Retina (tissue), 1 donor: ENCODE data around the gene INO80B.

Source experiments
- DNase-seq: peaks from one replicate; pipeline ENCODE4 v3.0.0-alpha.2; 2016

INO80B gene

GRCh38 chr2:74426181-74426758 is 28.6 kb upstream of the INO80B start:
- DNase-seq, result no peak

DNA sequence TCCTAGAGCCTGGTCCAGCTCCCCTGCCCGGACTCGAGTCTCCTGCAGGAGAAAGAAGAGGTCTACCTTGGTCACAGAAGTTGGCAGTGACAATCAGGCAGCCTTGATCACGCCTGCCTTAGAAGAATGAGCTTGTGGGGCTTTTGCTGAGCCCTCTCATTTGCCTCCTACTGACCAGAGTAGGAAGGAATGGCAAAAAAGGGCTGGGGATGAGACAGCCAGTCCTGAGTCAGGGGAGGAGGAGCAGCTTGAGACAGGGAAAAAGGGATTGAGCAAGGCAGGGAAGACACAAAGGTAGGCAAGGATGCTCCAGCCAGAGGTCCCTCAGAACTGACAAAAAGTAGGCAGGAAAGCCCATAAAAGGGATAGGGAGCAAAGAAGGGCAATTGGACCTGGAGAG is 27.3 kb upstream of the INO80B start:
- no peak for DNase-seq

- DNase-seq, result no peak
Observed at GRCh38 chr2:74428675-74429074, 26.2 kb upstream of the INO80B start.

- no peak for DNase-seq
Observed at GRCh38 chr2:74429487-74430451, 25.1 kb upstream of the INO80B start.

DNA sequence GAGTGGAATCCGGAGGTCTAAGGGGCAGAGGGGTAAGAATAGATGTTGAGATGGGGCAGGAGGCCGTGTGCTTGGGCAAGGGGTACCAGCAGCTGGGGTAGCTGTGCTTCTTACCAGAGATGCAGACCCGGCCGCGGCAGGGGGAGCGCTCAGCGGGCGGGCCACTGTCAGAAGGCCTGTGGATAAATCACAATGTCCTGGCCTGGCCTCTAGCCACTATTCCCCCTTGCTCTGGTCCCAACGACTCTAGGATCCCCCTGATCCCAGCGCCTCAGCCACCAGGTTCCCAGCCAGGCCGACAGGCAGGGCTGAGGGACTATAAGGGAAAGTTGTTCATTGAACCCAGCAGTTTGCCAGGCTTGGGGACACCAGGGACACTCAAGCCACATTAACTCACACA is 24.4 kb upstream of the INO80B start:
- DNase-seq, result no peak

DNA sequence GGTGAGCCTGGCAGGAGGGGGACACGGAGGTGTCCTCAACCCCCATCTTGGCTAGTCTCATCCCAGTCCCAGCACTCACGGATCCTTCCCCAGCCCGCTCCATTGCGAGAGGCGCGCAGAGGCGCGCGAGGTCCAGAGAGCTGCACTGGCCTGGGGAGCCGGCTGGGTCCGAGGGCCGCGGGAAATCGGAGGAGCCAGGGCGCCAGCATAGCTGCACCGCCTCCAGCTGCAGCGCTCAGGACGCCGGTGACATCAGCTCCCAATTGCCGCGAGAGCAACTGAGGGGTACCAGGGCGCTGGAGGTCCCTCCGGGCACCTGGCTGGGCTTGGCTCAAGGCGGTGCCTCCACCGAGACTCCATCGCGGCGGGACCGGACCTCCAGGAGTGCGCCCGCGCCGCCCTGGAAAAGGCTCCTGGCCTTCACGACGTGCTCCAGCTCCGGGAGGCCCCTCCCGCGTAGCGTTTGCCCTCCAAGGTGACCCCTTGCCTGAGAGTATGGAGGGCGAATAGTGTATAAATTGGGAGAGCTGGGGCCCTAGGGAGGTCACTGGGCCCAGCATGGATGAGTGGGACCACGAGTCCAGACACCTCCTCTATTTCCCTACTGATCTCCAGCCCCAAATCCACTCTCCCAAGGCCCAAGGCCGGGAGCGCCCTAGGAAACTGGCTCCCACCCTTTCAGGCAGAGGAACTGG is 18.6 kb upstream of the INO80B start:
- peak; percentile 45 for DNase-seq

GRCh38 chr2:74436848-74437695 is 17.8 kb upstream of the INO80B start:
- no peak for DNase-seq

GRCh38 chr2:74438248-74438647 is 16.6 kb upstream of the INO80B start:
- DNase-seq, result no peak

GRCh38 chr2:74439373-74439772 is 15.5 kb upstream of the INO80B start:
- DNase-seq, result no peak

- DNase-seq, result no peak
Observed at GRCh38 chr2:74439803-74440377, 15.0 kb upstream of the INO80B start.

DNA sequence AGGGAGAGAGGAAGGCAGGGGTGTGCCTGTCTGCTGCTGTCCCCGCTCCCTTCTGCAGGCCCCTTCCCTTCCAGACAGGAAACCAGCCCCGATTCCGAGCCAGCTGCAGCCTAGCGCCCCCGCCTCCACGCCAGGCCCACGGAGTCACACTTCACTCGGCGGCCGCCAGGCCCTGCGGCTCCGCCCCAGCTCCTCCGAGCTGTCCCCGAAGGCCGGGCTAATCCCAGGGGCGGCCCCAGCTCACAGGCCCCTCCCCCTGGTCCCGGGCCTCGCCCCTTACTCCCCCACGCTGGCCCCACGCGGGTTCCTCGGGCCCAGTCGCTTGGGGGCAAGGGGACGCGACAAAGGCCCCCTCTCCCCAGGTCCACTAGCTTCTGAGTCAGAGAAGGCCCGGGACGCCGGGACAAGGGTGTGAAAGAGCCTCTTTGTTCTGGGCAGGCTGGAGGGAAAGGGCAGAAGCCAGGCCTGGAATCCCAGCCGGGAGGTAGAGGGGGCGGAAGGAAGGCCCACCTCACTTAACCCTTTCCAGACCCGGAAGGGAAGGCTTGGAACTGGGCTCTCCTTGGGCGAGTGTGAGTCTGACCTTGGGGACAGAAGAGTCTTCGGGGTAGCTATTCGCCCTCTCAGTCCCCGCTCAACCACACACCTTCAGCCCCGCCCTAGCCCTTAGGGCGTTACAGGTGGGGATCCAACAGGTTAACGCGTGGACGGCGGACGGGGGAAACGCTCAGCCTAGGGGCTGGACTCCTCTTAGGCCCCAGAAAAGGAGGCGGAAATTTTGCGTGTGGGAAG is 14.3 kb upstream of the INO80B start:
- DNase-seq, result peak; percentile 91

DNA sequence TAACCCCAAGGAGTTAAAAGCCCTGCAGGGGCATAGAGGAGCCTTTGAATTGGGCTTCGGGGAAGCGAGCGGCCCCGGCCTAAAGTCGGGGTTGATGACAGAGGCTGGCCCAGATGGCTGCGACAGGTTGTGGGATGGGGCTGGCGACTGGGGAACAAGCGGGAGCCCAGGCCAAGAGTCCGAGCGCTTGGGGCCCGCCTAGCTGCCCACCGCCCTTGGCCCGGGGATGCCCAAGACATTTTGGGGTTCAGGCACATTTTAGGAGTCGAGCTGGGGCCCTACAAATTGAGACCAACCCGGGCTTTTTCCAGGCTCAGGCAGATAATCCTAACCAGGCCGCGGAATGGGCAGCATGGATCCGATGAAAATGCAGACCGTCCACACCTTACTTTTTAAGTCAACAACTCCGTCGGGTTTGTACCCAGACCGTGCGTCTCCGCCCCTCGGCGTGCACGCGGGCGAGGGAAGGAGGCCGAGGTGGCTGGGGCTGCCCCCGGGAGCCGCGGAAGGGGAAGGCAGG is 13.7 kb upstream of the INO80B start:
- DNase-seq, result no peak

- DNase-seq, result peak; percentile 63
Observed at GRCh38 chr2:74441690-74442482, 13.0 kb upstream of the INO80B start, which contains the start of gene RTKN. TSS of gene RTKN (minus strand) at chr2:74441937. CDS start at chr2:74441816, 121 bp downstream.

- DNase-seq, result peak; percentile 34
Observed at GRCh38 chr2:74442483-74443297, 12.2 kb upstream of the INO80B start.

GRCh38 chr2:74444498-74445318 is 10.2 kb upstream of the INO80B start:
- no peak for DNase-seq

- no peak for DNase-seq
Observed at GRCh38 chr2:74447230-74447999, 7.5 kb upstream of the INO80B start.

DNA sequence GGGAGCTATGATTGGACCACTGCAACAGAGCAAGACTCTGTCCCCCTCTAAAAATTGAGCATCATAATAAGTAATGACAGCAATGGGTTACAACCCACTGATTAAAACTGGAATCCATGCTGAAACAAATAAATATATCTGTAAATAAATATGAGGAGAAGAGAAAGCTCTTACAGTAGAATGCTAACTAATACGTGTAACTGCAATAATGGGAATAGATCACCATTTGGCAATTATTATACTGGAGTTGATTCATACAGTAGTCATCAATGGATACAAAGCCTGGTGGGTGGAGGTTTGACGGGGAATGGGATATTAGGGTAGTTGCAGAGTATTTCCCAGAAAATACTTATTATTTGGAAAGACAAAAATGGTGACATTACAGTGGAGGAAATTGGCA is 6.1 kb upstream of the INO80B start:
- DNase-seq, result no peak
